ENCODE measurements around the gene PHF21B.

DNA sequence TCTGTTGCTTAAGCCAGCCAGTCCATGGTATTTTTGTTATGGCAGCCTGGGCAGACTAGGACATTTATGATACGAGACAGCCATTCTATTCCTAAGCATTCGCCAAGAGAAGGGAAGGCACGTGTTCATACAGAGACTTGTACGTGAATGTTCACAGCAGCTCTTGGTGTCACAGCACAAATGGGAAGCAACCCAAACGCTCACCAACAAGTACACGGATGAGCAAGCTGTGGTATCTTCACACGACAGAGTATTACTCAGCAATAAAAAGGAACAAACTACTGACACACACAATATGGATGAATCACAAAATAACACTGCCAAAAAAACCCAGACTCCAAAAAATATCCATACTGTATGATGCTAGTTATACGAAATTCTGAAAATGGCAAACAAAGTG, 85.1 kb downstream of the PHF21B start:
- TF ChIP-seq, protein P1, sequence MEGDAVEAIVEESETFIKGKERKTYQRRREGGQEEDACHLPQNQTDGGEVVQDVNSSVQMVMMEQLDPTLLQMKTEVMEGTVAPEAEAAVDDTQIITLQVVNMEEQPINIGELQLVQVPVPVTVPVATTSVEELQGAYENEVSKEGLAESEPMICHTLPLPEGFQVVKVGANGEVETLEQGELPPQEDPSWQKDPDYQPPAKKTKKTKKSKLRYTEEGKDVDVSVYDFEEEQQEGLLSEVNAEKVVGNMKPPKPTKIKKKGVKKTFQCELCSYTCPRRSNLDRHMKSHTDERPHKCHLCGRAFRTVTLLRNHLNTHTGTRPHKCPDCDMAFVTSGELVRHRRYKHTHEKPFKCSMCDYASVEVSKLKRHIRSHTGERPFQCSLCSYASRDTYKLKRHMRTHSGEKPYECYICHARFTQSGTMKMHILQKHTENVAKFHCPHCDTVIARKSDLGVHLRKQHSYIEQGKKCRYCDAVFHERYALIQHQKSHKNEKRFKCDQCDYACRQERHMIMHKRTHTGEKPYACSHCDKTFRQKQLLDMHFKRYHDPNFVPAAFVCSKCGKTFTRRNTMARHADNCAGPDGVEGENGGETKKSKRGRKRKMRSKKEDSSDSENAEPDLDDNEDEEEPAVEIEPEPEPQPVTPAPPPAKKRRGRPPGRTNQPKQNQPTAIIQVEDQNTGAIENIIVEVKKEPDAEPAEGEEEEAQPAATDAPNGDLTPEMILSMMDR (IDR thresholded peaks at IDR 0.05; ENCODE audit: control extremely low read depth in 1 of 3, insufficient read depth in 1 of 3, low read depth in 1 of 3, low read length in 3 of 3) = no peak
- TF ChIP-seq ASH2L (IDR thresholded peaks at IDR 0.05; ENCODE audit: low read length) = no peak
- TF ChIP-seq POLR2AphosphoS5 (IDR thresholded peaks at IDR 0.05; ENCODE audit: low read depth, low read length) = no peak
- TF ChIP-seq KDM1A (IDR thresholded peaks at IDR 0.05; ENCODE audit: borderline replicate concordance, low read length) = no peak

All from H1 (cell line).